Ureter (tissue), 1 donor: ENCODE data around the gene SNX25. TPM values are rescaled to one million over a fixed set of nuclear protein-coding genes. Genes with fewer than 3 reads are reported as not detected.
A peak's percentile ranks its signal among the peaks of the same experiment; 100 is the strongest.
"Not testable (repeated sequence)": the region's sequence is repeated elsewhere in the genome, so short reads cannot be mapped to it uniquely, and the experiment has no call there.

Experiments used
- DNase-seq: peaks from one replicate; pipeline ENCODE4 v3.0.0-alpha.2; 2020; ENCODE audit warnings: low spot score
- total RNA-seq: library from RNA; stranded (reverse); gene quantifications from one replicate; pipeline ENCODE4 v1.2.4, GENCODE V29; 2023
- donor health status: DM: yes; HTN: yes; CAD: no.

SNX25 gene
- total RNA-seq, 1 donor from 2014 or later = 17.4 TPM

DNA sequence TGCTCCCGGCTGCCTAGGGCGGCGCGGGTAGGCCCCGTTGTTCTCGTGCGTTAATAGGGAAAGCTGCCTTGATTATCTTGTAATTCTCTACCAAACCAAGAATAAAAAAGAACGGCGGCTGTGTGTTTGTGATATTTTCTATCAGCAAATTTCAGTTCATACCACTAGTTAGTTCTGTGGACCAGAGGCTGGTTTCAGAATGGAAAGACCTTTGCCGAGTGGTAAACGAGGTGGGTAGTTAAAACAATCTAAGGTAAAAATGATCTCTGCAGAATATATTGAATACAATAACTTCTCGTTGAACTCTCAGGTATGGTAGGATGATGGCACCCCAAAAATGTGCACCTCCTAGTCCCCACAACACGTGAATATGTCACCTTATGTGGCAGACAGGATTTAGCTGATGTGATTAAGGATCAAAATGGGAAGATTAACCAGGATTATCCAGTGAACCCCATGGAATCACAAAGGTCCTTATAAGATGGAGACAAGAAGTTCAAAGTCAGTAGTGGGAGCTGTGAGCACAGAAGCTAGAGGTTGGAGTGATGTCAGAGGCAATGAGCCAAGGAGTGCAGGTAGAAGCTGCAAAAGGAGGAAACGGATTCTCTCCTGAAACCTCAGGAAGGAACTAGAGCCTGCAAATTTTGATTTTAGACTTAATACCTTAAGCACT, 5.0 kb upstream of the SNX25 start:
- no peak for DNase-seq

GRCh38 chr4:185205073-185205472, 4.3 kb upstream of the SNX25 start:
- not testable (repeated sequence) for DNase-seq

GRCh38 chr4:185205697-185206342, 3.6 kb upstream of the SNX25 start:
- DNase-seq = no peak

DNA sequence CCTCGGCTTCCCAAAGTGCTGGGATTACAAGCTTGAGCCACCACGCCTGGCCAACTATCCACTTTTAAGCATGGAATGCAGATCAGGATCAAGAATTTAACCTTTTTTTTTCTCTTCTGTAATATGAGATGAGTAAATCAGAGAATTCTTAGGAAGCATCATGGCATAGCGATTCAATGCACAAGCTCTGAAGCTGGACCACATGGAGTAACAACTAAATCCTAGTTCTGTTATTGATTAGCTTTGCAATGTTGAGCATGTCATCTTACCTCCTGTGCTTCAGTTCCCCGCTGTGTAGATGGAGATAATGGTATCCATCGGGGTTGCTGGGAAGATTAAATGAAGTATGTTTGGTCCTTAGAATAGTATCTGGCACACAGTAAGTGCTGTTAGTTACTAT, 1.9 kb upstream of the SNX25 start:
- DNase-seq = no peak

DNA sequence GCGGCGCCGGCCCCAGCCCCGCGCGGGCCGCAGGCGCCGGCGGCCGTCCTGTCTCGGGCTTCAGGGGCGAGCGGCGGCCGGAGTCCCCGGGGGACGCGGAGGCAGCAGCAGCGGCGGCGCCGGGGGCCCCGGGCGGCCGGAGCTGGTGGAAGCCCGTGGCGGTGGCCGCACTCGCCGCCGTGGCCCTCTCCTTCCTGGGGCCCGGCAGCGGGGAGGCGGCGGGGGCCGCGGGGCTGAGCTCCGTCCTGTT, 379 bp downstream of the SNX25 start:
- DNase-seq = not testable (repeated sequence)

GRCh38 chr4:185210102-185210981, 944 bp downstream of the SNX25 start:
- DNase-seq = peak; percentile 53

GRCh38 chr4:185211035-185211434, 1.6 kb downstream of the SNX25 start:
- no peak for DNase-seq

GRCh38 chr4:185211641-185212040, 2.2 kb downstream of the SNX25 start:
- no peak for DNase-seq

- no peak for DNase-seq
These were observed 3.2 kb downstream of the SNX25 start for GRCh38 chr4:185212581-185212980.

DNA sequence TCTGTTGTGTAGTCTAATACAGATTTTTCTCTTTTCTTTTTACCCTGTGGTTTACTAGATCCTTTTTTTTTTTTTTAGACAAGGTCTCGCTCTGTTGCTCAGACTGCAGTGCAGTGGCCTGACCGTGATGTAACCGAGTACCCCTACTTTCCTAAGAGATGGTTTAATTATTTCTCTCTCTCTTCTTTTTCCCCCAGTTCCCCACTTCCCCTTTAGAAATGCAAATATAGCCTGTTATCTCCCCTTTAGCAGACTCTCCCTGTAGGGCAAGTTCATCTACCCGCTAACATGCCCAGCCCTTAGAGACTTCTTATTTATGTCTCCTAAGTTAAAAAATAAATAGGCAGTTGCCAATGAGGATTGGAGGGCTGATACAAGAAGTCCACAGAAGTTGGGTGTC, 4.5 kb downstream of the SNX25 start:
- DNase-seq = no peak

- no peak for DNase-seq
These were observed 5.9 kb downstream of the SNX25 start for GRCh38 chr4:185215261-185215660.

- no peak for DNase-seq
These were observed 8.1 kb downstream of the SNX25 start for GRCh38 chr4:185217408-185217975.

DNA sequence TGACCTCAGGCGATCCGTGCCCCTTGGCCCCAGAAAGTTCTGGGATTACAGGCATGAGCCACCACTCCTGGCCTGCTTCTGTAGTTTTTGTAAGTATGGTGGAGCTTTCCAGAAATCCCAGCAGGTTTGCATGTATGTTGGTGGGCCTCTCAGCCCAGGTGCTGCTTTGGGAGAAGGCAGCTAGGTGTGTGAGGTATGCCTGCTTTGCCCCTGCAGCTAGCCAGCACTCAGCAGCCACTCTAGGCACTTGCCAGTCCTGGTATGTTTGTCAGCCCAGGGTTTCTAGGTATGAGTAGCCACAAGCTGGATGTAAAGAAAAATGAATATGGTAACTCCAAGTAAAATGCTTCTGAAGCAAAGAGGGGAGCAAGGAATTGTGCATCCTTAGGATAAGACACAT, 8.9 kb downstream of the SNX25 start:
- DNase-seq = no peak

GRCh38 chr4:185219551-185220344, 10.3 kb downstream of the SNX25 start:
- DNase-seq = peak; percentile 66

- no peak for DNase-seq
These were observed 12.1 kb downstream of the SNX25 start for GRCh38 chr4:185221491-185221890.

DNA sequence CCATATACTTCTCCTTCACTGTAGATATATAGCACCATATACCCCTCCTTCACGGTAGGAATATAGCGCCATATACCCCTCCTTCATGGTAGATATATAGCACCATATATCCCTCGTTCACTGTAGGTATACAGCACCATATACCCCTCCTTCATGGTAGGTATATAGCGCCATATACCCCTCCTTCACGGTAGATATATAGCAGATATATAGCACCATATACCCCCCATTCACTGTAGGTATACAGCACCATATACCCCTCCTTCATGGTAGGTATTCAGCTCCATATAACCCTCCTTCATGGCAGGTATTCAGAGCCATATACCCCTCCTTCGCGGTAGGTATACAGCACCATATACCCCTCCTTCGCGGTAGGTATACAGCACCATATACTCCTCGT, 12.5 kb downstream of the SNX25 start:
- DNase-seq = no peak

GRCh38 chr4:185222598-185222997, 13.2 kb downstream of the SNX25 start:
- no peak for DNase-seq

DNA sequence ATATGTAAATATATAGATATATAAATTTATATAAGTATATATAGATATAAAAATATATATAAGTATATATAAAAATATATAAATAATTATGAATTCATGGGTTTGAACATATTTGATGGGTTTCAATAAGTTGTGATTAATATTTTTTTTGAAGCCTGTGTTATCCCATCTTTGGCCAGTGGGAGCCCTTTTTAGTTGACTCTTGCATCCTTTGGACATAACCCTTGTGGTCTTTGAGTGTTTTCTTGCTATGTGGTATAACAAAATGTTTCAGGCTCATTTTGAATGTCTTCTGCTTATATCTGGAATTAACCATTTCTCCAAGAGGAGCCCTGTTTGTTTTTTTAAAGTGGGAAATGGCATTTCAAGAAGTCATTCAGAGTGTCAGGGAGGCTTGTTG, 15.2 kb downstream of the SNX25 start:
- DNase-seq = no peak

- no peak for DNase-seq
These were observed 16.5 kb downstream of the SNX25 start for GRCh38 chr4:185225940-185226339.

- DNase-seq = no peak
These were observed 17.7 kb downstream of the SNX25 start for GRCh38 chr4:185227131-185227551.

DNA sequence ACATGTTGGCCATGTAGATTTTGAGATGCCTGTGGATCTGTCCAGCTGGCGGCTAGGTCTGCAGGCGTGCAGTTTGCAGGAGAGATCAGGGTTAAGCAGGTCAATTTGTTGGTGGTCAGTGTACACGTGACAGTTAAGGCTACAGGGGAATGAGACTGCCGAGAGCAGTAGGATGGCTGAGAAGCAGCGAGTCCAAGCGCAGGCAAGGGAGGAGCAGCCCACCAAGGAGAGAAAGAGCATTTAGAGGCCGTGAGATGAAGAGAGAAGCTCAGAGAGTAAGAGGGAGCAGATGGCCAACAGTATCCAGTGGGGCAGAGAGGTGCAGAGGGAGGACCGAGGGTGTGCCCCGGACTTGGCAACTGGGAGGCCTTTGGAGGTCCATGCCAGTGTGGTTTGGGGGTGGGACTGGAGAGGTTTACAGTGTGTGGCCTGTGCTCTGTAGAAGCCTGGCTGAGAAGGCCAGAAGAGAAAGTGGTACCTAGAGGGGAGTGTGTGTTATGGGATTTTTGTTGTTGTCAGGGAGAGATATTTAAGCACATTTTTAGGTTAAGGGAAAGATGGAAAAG, 18.4 kb downstream of the SNX25 start:
- no peak for DNase-seq
